ENCODE results near the gene SKP2.
"Not testable (repeated sequence)": the region's sequence is repeated elsewhere in the genome, so short reads cannot be mapped to it uniquely, and the experiment has no call there.

Gene SKP2

GRCh38 chr5:36198281-36198680 is 46.4 kb downstream of the SKP2 start:
- Mint-ChIP-seq H3K9me3 (no peaks in the 10 kb centered on the region), H3K27me3 (ENCODE audit: low read depth, poor library complexity) (no peaks in the 10 kb centered on the region), H3K4me1 (no peaks in the 10 kb centered on the region), H3K4me3 (no peak overlapping the region), H3K27ac (no peak overlapping the region), H3K36me3 (ENCODE audit: low read depth) (peaks cover 45% of the 10 kb centered on the region)
- no peak for DNase-seq
- TF ChIP-seq CTCF (IDR thresholded peaks at IDR 0.05): no peak

GRCh38 chr5:36198783-36199182 is 46.9 kb downstream of the SKP2 start:
- H3K9me3 Mint-ChIP-seq; H3K4me3 Mint-ChIP-seq; DNase-seq; H3K27me3 Mint-ChIP-seq (ENCODE audit: low read depth, poor library complexity); H3K27ac Mint-ChIP-seq; H3K4me1 Mint-ChIP-seq: not testable (repeated sequence)
- peaks cover 45% of the 10 kb centered on the region for H3K36me3 Mint-ChIP-seq (ENCODE audit: low read depth)

- no peak overlapping the region for H3K27ac Mint-ChIP-seq
- H3K4me1 Mint-ChIP-seq: no peaks in the 10 kb centered on the region
- H3K4me3 Mint-ChIP-seq: no peak overlapping the region
- TF ChIP-seq CTCF (IDR thresholded peaks at IDR 0.05): no peak
- H3K27me3 Mint-ChIP-seq (ENCODE audit: low read depth, poor library complexity): no peaks in the 10 kb centered on the region
- peaks cover 42% of the 10 kb centered on the region for H3K36me3 Mint-ChIP-seq (ENCODE audit: low read depth)
- DNase-seq: no peak
- H3K9me3 Mint-ChIP-seq: no peaks in the 10 kb centered on the region
Observed at GRCh38 chr5:36199620-36200019, 47.7 kb downstream of the SKP2 start.

GRCh38 chr5:36200513-36200912 is 48.6 kb downstream of the SKP2 start:
- Mint-ChIP-seq H3K27ac (no peak overlapping the region), H3K4me1 (no peaks in the 10 kb centered on the region), H3K4me3 (no peak overlapping the region), H3K9me3 (no peaks in the 10 kb centered on the region), H3K36me3 (ENCODE audit: low read depth) (peaks cover 43% of the 10 kb centered on the region), H3K27me3 (ENCODE audit: low read depth, poor library complexity) (no peaks in the 10 kb centered on the region)
- TF ChIP-seq CTCF (IDR thresholded peaks at IDR 0.05): no peak
- DNase-seq: no peak

GRCh38 chr5:36202521-36202961 is 50.6 kb downstream of the SKP2 start:
- Mint-ChIP-seq H3K9me3 (no peaks in the 10 kb centered on the region), H3K36me3 (ENCODE audit: low read depth) (peaks cover 41% of the 10 kb centered on the region), H3K27me3 (ENCODE audit: low read depth, poor library complexity) (no peaks in the 10 kb centered on the region), H3K4me3 (no peak overlapping the region), H3K27ac (no peak overlapping the region), H3K4me1 (no peaks in the 10 kb centered on the region)
- no peak for TF ChIP-seq CTCF (IDR thresholded peaks at IDR 0.05)
- no peak for DNase-seq

- no peak overlapping the region for H3K4me3 Mint-ChIP-seq
- H3K27me3 Mint-ChIP-seq (ENCODE audit: low read depth, poor library complexity): no peaks in the 10 kb centered on the region
- no peaks in the 10 kb centered on the region for H3K4me1 Mint-ChIP-seq
- H3K36me3 Mint-ChIP-seq (ENCODE audit: low read depth): peaks cover 28% of the 10 kb centered on the region
- DNase-seq: no peak
- TF ChIP-seq CTCF (IDR thresholded peaks at IDR 0.05): no peak
- H3K9me3 Mint-ChIP-seq: no peaks in the 10 kb centered on the region
- no peak overlapping the region for H3K27ac Mint-ChIP-seq
Observed at GRCh38 chr5:36205329-36205728, 53.4 kb downstream of the SKP2 start.
